ENCODE results near the gene ADARB2. TPM values are rescaled to one million over a fixed set of nuclear protein-coding genes. Genes with fewer than 3 reads are reported as not detected.

ADARB2 gene
- polyA plus RNA-seq, 1 of the 3 experiments (the other 2 are of a cell fraction), result not detected

- no peaks in the 10 kb centered on the region for H3K9me3 ChIP-seq
- H2AFZ ChIP-seq (ENCODE audit: low read depth), result no peak overlapping the region
- WGBS (ENCODE audit: low lambda C conversion rate), result 75% methylated on average over 33 of the region's 36 CpGs
- H3K4me1 ChIP-seq (ENCODE audit: control insufficient read depth in 1 of 2, insufficient read depth in 2 of 2, low read depth in 1 of 2, low read length in 1 of 2), result peaks cover 0 to 28% of the 10 kb centered on the region in 2 experiments; a peak in 2 of 4 replicates
- H3K36me3 ChIP-seq (replicated peaks in 1 of 2; ENCODE audit: control insufficient read depth in 1 of 2, insufficient read depth in 2 of 2, low read length in 1 of 2), result no peaks in the 10 kb centered on the region
- H3K9ac ChIP-seq, result no peak overlapping the region
- no peak overlapping the region for H3K4me3 ChIP-seq (ENCODE audit: low read depth in 2 of 2, low read length in 1 of 2)
- H3K4me2 ChIP-seq, result no peak overlapping the region
- DNase-seq, result no peak
- no peaks in the 10 kb centered on the region for H3K27me3 ChIP-seq (ENCODE audit: insufficient read depth)
- no peaks in the 10 kb centered on the region for H3F3A ChIP-seq (replicated peaks; ENCODE audit: insufficient read depth)
- H3K27ac ChIP-seq (ENCODE audit: low read depth in 2 of 2, low read length in 1 of 2), result no peak overlapping the region
- ChIA-PET CTCF (interaction anchor here (0.8 to 1.8 kb wide), 3 partner anchors 27 to 92 kb away, joined by 3 to 5 read pairs (median 4); no protein-coding TSS in a partner anchor), POLR2A (no interaction called here)
- no peaks in the 10 kb centered on the region for H3K9me2 ChIP-seq
- TF ChIP-seq EZH2phosphoT487 (IDR thresholded peaks at IDR 0.05; ENCODE audit: borderline replicate concordance, low read depth) (no peak), MXI1 (IDR thresholded peaks at IDR 0.05; ENCODE audit: low read depth, low read length) (no peak), ZBTB33 (IDR thresholded peaks at IDR 0.05; ENCODE audit: borderline replicate concordance, low read depth) (no peak), IRF3 (IDR thresholded peaks at IDR 0.05; ENCODE audit: low read depth, low read length) (no peak), EP300 (IDR thresholded peaks at IDR 0.05; ENCODE audit: borderline replicate concordance in 1 of 2, low read depth in 1 of 2, low read length in 1 of 2) (no peak), FOXM1 (IDR thresholded peaks at IDR 0.05; ENCODE audit: low read depth) (no peak), USF2 (IDR thresholded peaks at IDR 0.05; ENCODE audit: borderline replicate concordance, low read depth, low read length) (no peak), NFIC (IDR thresholded peaks at IDR 0.05; ENCODE audit: borderline replicate concordance) (no peak), SMC3 (IDR thresholded peaks at IDR 0.05; ENCODE audit: low read depth, low read length) (no peak), SIN3A (IDR thresholded peaks at IDR 0.05; ENCODE audit: borderline replicate concordance, low read depth, low read length) (no peak), RFX5 (IDR thresholded peaks at IDR 0.05; ENCODE audit: low read length) (no peak), PBX3 (IDR thresholded peaks at IDR 0.05) (no peak), YY1 (IDR thresholded peaks at IDR 0.05; ENCODE audit: low read depth) (no peak), REST (IDR thresholded peaks at IDR 0.05; ENCODE audit: low read depth, low read length) (no peak), GABPA (IDR thresholded peaks at IDR 0.05; ENCODE audit: low read depth) (no peak), CTCF (IDR thresholded peaks at IDR 0.05) (no peak), POLR2AphosphoS5 (IDR thresholded peaks at IDR 0.05; ENCODE audit: low read depth, low read length) (no peak), RAD21 (IDR thresholded peaks at IDR 0.05; ENCODE audit: low read length) (no peak)
- no peaks in the 10 kb centered on the region for H3K79me2 ChIP-seq (ENCODE audit: insufficient read depth)
- no peaks in the 10 kb centered on the region for H4K20me1 ChIP-seq (ENCODE audit: insufficient read depth)
Observed at GRCh38 chr10:1266033-1266802, 471.1 kb downstream of the ADARB2 start.
